RWPE2 (cell line): Measurements from ENCODE around the gene IL19.

Experiments used
- ATAC-seq: fragments of 200-7000 bp; cut with Tn5 transposase; 3 replicates; pipeline ENCODE4 v1.9.1; 2021; ENCODE audit warnings: low read depth
- DNase-seq: peaks from one replicate; pipeline ENCODE4 v3.0.0-alpha.2; 2020; ENCODE audit warnings: low spot score
- H3K27ac ChIP-seq: fragments of 450-650 bp; 2 replicates; pipeline ENCODE4 v1.5.1; 2017; ENCODE audit warnings: mild to moderate bottlenecking; ENCODE audit not compliant: poor library complexity, severe bottlenecking
- H3K27me3 ChIP-seq: fragments of 250-450 bp; sonication (Bioruptor Pico); 2 replicates; pipeline ENCODE4 v1.5.1; 2021; ENCODE audit warnings: mild to moderate bottlenecking, moderate library complexity; ENCODE audit not compliant: insufficient read depth, poor library complexity, severe bottlenecking
- H3K36me3 ChIP-seq: fragments of 250-450 bp; sonication (Bioruptor Pico); 2 replicates; pipeline ENCODE4 v1.5.1; 2020; ENCODE audit warnings: low read depth, mild to moderate bottlenecking, moderate library complexity
- H3K4me1 ChIP-seq: fragments of 250-450 bp; sonication (Bioruptor Pico); 2 replicates; pipeline ENCODE4 v1.5.1; 2021; ENCODE audit warnings: mild to moderate bottlenecking, moderate library complexity; ENCODE audit not compliant: insufficient read depth, poor library complexity, severe bottlenecking
- H3K4me3 ChIP-seq: fragments of 250-450 bp; sonication (Bioruptor Pico); 2 replicates; pipeline ENCODE4 v1.5.1; 2021; ENCODE audit warnings: mild to moderate bottlenecking, moderate library complexity; ENCODE audit not compliant: severe bottlenecking
- H3K9me3 ChIP-seq: fragments of 250-450 bp; sonication (Bioruptor Pico); 2 replicates; pipeline ENCODE4 v1.5.1; 2021; ENCODE audit warnings: mild to moderate bottlenecking, moderate library complexity; ENCODE audit not compliant: severe bottlenecking
- CTCF ChIP-seq: fragments of 450-650 bp; IDR thresholded peaks from one replicate; pipeline ENCODE4 v1.5.1; 2017; ENCODE audit warnings: mild to moderate bottlenecking, moderate library complexity; ENCODE audit not compliant: poor library complexity, severe bottlenecking

The IL19 gene

GRCh38 chr1:206834711-206835110 is 64.1 kb downstream of the IL19 start:
- Histone ChIP-seq H3K4me1 (peaks cover 2% of the 10 kb centered on the region), H3K36me3 (no peaks in the 10 kb centered on the region), H3K27ac (no peak overlapping the region), H3K4me3 (no peak overlapping the region), H3K27me3 (no peaks in the 10 kb centered on the region), H3K9me3 (no peaks in the 10 kb centered on the region)
- peak; percentile 58; the same call in 1 of the 3 replicates for ATAC-seq
- no peak for TF ChIP-seq CTCF
- DNase-seq: no peak

- peaks cover 6% of the 10 kb centered on the region for H3K4me1 ChIP-seq
- DNase-seq: no peak
- no peaks in the 10 kb centered on the region for H3K27me3 ChIP-seq
- H3K27ac ChIP-seq: no peak overlapping the region
- TF ChIP-seq CTCF: no peak
- no peak overlapping the region for H3K4me3 ChIP-seq
- H3K36me3 ChIP-seq: no peaks in the 10 kb centered on the region
- ATAC-seq: no peak
- no peaks in the 10 kb centered on the region for H3K9me3 ChIP-seq
Measured at GRCh38 chr1:206835186-206835585, 64.6 kb downstream of the IL19 start.

- H3K27me3 ChIP-seq: no peaks in the 10 kb centered on the region
- no peak for ATAC-seq
Measured at GRCh38 chr1:206836111-206836510, 65.5 kb downstream of the IL19 start.

GRCh38 chr1:206839006-206839560 is 68.5 kb downstream of the IL19 start:
- no peak overlapping the region for H3K27ac ChIP-seq
- H3K36me3 ChIP-seq: no peaks in the 10 kb centered on the region
- H3K4me1 ChIP-seq: peaks cover 6% of the 10 kb centered on the region
- H3K9me3 ChIP-seq: no peaks in the 10 kb centered on the region
- no peaks in the 10 kb centered on the region for H3K27me3 ChIP-seq
- TF ChIP-seq CTCF: no peak
- no peak for ATAC-seq
- no peak for DNase-seq
- no peak overlapping the region for H3K4me3 ChIP-seq

More at GRCh38 chr1:206836111-206836510, 65.5 kb downstream of the IL19 start:
- H3K9me3 ChIP-seq: no peaks in the 10 kb centered on the region
- DNase-seq: no peak
- no peak overlapping the region for H3K4me3 ChIP-seq
- H3K27ac ChIP-seq: no peak overlapping the region
- H3K4me1 ChIP-seq: peaks cover 6% of the 10 kb centered on the region
- no peaks in the 10 kb centered on the region for H3K36me3 ChIP-seq
- no peak for TF ChIP-seq CTCF

GRCh38 chr1:206839857-206840256 is 69.3 kb downstream of the IL19 start:
- Histone ChIP-seq H3K27me3 (no peaks in the 10 kb centered on the region), H3K9me3 (no peaks in the 10 kb centered on the region), H3K27ac (no peak overlapping the region), H3K4me1 (peaks cover 6% of the 10 kb centered on the region), H3K36me3 (no peaks in the 10 kb centered on the region), H3K4me3 (no peak overlapping the region)
- TF ChIP-seq CTCF: no peak
- ATAC-seq (peak; percentile 78), DNase-seq (no peak)
